NCI-H460 (cell line): ENCODE results near the gene OR11H7. TPM values are rescaled to one million over a fixed set of nuclear protein-coding genes. Genes with fewer than 3 reads are reported as not detected.
"Not testable (repeated sequence)": the region's sequence is repeated elsewhere in the genome, so short reads cannot be mapped to it uniquely, and the experiment has no call there.

Source experiments
- DNase-seq: peaks from one replicate; pipeline ENCODE4 v3.0.0-alpha.2; 2016; ENCODE audit warnings: low read depth; ENCODE audit errors: extremely low read depth
- polyA plus RNA-seq: library from polyadenylated mRNA; depleted of rRNA; stranded (reverse); fragments of >200 nt; gene quantifications from 2 replicates; pipeline ENCODE4 v1.2.3, GENCODE V29; 2014; cell fraction: nucleus; rRNA removed
- total RNA-seq: library from RNA; depleted of rRNA; stranded (reverse); fragments of >200 nt; shearing (Covaris generic); gene quantifications from 2 replicates; pipeline ENCODE4 v1.2.3, GENCODE V29; 2014; rRNA removed

The OR11H7 gene
- not detected in 2 replicates for total RNA-seq
- not detected in 2 replicates for polyA plus RNA-seq

DNA sequence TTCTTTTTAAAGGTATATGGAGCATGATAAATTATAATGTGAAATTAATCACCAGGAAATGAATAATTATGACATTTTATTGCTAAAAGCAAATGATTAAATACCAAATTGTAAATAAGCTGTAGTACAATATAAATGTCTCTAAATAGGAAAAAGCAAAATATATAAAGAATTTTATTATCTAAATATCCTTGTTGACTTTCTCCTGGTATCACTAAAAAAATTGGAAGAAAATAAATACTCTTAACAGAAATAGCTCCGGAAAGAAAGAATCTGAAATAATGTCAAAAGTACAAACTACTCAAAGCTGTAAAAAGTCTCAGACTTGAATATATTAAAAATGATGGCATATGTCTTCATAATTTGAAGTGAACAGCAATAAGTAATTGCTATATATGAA lies at the start of gene OR11H7:
TSS of gene OR11H7 (plus strand) at position 301 of the 400 bp plus-strand sequence.
- no peak for DNase-seq

DNA sequence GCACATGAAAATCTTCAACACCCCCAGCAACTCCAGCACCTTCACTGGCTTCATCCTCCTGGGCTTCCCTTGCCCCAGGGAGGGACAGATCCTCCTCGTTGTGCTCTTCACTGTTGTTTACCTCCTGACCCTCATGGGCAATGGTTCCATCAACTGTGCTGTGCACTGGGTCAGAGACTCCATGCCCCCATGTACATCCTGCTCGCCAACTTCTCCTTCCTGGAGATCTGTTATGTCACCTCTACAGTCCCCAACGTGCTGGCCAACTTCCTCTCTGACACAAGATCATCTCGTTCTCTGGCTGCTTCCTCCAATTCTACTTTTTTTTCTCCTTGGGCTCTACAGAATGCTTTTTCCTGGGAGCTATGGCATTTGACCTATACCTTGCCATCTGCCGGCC lies 49.6 kb upstream of the OR11H7 start:
- no peak for DNase-seq

DNA sequence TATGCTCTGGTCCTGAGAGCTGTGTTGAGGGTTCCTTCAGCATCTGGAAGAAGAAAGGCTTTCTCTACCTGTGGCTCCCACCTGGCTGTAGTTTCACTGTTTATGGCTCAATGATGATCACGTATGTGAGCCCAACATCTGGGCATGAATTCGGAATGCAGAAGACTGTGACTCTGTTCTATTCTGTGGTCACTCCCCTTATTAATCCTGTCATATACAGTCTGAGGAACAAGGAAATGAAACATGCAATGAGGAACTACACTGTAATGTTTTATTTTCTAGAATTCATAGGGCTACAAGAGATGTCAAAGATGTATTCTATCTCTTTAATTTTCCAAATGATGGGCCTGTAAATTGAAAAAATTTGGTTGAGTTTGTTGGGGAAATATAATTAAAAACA lies 48.9 kb upstream of the OR11H7 start:
- DNase-seq, result no peak

DNA sequence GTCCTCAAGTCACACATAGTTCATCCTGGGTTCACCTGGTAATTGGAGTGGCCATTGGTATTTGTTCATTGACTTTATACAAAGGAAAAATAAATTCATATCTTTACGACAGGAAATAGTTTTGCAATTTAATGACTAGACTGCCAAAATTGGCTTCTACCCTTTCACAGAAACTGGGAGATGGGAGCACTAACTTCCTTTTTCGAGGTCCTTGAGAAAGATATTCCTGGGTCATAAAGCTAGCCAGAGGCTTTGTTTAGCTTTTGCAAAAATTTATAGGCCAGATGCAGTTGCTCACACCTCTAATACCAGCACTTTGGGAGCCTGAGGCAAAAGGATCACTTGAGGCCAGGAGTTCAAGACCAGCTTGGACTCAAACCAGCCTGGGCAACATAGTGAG lies 48.3 kb upstream of the OR11H7 start:
- no peak for DNase-seq

DNA sequence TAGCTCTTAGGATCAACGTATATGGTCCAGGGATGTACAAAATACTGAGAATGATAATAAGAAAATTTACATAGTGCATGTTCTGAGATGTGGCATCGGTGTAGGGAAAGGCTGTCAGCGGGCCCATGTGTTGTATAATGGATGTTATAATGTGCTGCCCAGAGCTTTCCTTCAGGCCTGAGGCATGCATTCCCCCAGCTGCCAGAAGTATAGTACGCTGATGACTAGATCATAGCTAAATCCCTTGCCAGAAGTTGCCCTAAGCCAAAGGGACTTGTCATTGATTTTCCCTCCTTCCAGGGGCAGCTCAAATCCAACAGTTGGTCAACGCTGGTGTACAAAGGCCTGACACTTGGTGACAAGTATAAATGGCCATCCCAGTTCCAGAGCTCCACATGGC lies 44.6 kb upstream of the OR11H7 start:
- no peak for DNase-seq

DNA sequence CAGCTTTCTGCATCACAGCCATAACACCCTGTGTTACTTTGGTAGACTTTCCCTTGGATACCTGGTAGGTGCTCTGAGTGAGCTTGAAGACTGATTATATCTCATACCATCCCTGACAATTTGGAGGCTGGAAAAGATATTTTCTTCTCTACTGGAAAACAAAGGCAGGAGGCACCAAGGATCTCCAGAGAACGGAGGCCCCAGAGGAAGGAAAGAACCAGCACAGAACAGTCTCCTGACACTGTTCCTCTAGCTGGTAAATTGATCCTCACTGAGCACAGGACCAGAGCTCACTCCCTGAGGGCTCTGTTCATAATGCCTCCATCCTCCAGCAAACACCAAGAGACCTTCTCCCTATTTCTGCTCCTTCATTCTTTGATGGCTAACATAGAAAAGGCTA lies 38.2 kb upstream of the OR11H7 start, which contains the start of gene OR11G2:
TSS of gene OR11G2 (plus strand) at position 301 of the 400 bp plus-strand sequence. CDS start 6,542 bp downstream, outside the sequence.
- DNase-seq, result no peak

DNA sequence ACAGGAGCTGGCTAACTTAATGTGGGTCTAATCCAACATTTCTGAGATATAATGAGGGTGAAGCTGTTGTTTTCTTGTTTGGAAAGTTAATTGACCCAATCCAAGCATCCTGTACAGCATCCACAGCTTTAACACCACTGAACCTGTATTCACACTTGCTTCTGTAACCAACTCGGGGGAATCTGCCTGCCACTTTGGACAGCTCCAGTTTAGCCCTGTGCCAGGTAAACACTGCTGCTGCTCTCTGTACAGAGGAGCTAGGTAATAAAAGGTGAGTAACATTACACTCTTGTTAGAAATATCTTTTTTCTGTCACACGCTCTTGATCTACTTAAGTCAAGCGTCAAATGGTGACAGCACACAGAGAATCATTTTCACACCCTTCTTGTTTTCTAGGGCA lies 37.4 kb upstream of the OR11H7 start:
- DNase-seq, result no peak

DNA sequence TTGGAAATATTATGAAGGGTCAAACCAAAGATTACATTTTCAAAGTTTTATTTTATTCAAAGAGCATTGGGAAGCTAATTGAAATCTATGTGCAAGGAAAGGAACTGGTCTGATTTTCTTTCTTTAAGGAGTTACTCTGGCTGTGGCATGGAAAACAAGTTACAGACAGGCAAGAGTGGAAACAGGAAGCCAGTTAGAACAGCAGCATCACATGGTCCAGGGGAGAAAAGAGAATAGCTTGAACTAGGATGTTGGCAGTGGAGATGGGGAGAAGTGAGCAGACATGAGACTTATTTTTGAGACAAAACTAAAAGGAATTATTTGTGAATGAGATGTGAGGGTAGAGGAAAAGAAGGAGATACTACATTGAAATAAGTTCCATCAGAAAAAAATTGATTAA lies 34.7 kb upstream of the OR11H7 start:
- DNase-seq, result no peak

DNA sequence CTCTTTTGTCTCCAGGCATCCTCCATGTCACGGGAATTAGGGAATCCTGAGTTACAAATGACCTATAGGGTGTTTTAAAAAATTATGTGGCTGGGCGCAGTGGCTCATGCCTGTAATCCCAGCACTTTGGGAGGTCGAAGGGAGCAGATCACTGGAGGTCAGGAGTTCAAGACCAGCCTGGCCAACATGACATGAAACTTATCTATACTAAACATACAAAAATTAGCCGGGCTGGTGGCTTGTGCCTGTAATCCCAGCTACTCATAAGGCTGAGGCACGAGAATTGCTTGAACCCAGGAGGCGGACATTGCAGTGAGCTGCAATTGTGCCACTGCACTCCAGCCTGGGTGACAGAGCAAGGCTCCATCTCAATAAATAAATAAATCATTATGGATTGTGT lies 33.6 kb upstream of the OR11H7 start:
- DNase-seq, result not testable (repeated sequence)

DNA sequence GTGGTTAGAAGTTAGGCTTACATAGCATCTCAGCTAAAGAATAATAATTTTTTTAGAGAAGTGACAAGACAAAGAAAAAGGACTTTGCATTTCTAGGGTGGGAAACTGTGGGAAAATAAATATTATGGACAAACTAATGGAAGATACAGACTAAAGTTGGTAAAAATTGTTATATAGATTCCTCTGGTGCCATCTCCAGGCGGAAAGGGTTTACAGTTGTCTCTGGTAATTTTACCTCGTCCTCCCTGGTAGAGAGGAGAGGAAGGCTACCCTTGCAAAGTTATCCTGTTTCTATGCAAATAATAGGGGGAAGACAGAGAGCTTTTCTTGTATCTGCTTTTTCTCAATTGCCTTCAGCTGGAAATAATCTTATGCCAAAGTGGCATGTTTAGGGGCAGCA lies 32.9 kb upstream of the OR11H7 start:
- peak; percentile 9 for DNase-seq

DNA sequence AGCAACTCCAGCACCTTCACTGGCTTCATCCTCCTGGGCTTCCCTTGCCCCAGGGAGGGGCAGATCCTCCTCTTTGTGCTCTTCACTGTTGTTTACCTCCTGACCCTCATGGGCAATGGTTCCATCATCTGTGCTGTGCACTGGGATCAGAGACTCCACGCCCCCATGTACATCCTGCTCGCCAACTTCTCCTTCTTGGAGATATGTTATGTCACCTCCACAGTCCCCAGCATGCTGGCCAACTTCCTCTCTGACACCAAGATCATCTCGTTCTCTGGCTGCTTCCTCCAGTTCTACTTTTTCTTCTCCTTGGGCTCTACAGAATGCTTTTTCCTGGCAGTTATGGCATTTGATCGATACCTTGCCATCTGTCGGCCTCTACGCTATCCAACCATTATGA lies 31.3 kb upstream of the OR11H7 start:
- no peak for DNase-seq

DNA sequence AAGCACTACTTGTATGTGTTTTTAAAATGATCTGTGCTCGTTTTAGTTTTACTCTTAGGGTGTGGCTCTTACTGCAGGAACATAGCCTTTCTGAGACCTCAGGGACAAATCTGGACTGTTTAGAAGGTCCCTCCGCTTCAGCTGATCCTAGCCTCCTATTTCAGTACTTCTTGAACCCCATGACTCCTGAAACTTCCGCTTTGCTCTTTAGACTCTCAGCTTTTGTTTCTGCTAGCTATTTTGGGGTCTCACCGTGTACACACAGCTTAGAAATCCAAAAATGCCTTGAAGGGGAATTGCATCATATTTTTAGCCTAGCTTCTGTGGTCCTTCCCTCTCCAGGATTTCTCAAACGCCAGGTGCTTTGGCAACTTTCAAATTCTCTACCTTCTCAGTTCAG lies 29.8 kb upstream of the OR11H7 start:
- no peak for DNase-seq

DNA sequence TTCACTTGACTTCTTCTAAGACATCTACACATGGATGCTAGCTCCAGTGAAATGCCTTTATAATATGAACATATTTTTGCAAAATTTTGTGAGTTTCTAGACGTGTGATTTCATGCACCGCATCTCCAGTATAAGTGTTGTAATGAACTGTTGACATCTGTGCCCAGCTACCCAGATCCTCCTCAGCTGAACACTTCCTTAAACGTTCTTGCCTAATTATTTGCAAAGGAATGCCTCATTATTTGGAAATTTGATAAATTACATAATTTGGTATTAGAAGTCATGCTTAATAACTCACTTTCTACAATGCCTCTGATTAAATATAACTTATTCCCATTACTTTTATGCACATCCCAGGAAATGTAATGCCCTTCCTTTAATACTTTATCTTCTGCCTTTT lies 24.1 kb upstream of the OR11H7 start:
- DNase-seq, result no peak

DNA sequence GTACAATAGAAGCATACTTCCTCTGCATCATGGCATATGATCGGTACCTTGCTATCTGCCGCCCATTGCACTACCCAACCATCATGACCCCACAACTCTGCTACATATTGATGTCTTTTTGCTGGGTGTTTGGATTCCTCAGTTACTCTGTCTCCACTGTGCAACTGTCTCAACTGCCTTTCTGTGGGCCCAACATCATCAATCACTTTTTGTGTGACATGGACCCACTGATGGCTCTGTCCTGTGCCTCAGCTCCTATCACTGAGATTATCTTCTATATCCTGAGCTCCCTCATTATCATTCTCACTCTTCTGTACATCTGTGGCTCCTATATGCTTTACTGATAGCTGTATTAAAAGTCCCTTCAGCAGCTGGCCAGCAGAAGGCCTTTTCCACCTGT lies 19.2 kb upstream of the OR11H7 start:
- DNase-seq, result no peak

DNA sequence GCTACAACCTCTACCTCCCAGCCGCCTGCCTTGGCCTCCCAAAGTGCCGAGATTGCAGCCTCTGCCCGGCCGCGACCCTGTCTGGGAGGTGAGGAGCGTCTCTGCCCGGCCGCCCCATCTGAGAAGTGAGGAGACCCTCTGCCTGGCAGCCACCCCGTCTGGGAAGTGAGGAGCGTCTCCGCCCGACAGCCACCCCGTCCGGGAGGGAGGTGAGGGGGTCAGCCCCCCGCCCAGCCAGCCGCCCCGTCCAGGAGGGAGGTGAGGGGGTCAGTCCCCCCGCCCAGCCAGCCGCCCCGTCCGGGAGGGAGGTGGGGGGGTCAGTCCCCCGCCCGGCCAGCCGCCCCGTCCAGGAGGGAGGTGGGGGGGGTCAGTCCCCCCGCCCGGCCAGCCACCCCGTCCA lies 16.4 kb upstream of the OR11H7 start:
- not testable (repeated sequence) for DNase-seq

DNA sequence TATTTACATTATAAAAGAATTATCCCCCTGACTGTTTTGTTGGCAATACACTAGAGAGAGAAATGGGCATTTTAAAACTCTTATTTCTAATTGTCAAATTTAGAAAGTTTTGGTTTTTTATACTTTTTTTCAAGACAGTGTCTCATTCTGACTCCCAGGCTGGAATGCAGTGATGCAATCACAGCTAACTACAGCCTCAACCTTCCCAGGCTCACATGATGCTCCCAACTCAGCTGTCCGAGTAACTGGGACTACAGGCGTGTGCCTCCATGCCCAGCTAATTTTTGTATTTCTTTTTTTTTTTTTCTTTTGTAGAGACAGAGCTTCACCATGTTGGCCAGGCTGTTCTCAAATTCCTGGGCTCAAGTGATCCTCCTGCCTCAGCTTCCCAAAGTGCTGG lies 13.6 kb upstream of the OR11H7 start:
- DNase-seq, result no peak

DNA sequence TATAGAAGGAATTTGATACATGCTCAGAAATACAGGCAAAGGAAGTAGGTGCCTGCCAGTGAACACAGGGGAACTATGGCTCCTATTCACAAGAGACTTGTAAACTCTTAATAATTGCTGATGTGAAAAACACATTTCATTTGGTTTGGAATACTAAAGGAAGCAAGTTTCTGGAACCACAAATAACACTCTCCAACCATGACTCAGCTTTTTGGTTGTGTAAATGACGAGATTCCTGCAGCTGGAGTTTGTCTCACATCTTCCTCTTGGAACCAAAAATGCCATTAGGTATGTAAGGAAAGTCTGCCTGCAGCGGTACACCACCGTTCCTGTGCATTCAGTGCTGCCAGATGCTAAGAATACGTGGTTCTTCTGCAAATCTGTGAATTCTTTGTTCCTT lies 9.7 kb upstream of the OR11H7 start:
- DNase-seq, result peak; percentile 42

DNA sequence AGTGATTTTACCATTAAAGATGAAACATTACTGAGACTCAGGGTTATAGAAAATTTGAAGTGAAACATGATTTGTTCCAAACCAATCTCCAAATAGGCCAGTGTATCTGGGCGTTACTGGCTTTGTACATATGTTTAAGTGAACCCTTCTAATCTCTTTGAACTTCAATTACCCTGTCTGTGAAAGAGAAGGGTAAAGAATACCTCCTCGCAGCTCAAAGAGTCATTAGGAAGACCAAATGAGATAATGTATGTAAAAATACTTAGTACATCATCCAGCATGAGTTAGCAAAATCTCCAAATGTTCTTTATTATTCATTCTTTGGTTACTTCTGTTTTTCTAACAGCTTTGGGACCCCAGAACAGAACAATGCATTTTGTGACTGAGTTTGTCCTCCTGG lies 5.4 kb upstream of the OR11H7 start, which contains the start of gene OR11H6:
TSS of gene OR11H6 (plus strand) at position 301 of the 400 bp plus-strand sequence. CDS start at position 301, 0 bp downstream.
- DNase-seq, result no peak

DNA sequence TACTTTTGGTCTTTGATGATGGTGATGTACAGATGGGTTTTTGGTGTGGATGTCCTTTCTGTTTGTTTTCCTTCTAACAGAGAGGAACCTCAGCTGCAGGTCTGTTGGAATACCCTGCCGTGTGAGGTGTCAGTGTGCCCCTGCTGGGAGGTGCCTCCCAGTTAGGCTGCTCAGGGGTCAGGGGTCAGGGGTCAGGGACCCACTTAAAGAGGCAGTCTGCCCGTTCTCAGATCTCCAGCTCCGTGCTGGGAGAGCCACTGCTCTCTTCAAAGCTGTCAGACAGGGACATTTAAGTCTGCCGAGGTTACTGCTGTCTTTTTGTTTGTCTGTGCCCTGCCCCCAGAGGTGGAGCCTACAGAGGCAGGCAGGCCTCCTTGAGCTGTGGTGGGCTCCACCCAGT lies 6.6 kb downstream of the OR11H7 start:
- DNase-seq, result not testable (repeated sequence)

DNA sequence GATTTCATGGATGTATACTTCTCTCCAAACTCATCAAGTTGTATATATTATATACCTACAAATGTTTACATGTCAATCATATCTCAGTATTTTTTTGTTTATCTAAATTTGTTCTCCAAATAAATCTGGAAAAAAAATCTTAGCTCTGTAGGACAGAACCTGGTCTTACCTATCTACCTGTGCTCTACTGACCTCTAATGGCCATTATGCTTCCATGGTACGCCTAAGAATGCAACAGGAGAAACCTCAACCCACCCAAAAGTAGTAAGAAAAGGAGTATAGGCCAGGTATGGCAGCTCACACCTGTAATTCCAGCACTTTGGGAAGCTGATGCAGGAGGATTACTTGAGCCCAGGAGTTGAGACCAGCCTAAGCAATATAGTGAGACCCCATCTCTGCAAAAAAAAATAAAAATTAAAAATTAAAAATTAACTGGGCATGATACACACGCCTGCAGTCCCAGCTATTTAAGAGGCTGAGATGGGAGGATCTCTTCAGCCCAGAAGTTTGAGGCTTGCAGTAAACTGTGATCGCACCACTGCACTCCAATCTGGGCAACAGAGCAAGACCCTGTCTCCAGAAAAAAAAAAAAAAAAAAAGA lies 19.0 kb downstream of the OR11H7 start:
- peak; percentile 16 for DNase-seq

DNA sequence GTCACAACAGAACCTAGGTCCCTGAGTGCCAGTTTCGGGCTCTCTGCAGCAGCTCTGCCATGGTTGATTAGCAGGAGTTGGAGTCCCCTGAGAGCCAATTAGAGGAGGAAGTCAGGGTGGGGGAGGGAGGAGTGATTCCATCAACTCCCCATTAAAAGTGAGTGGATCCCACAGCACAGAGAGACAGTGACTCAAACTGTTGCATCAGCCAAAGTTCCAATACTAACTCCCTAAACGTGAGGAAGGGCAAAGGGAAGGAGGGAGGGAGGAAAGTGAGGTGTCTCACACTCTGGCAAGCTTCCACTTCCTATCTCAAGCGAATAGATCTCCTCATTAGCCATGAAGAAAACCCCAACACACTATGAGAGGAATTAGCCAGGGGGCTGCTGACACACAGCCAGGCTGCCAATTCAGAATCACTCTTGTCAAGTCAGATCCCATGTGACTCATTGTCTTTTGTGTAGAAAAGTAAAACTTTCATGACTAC lies 33.9 kb downstream of the OR11H7 start:
- DNase-seq, result peak; percentile 30

DNA sequence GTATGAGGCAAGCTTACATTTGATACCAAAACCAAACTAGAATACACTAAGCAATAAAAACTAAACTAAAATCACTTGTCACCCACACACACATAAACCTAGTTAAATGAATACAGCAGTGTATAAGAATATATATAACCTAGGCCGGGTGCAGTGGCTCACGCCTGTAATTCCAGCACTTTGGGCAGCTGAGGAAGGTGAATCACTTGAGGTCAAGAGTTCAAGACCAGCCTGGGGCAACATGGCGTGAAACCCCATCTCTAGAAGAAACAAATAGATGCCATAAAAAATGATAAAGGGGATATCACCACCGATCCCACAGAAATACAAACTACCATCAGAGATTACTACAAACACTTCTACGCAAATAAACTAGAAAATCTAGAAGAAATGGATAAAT lies 35.6 kb downstream of the OR11H7 start:
- not testable (repeated sequence) for DNase-seq

DNA sequence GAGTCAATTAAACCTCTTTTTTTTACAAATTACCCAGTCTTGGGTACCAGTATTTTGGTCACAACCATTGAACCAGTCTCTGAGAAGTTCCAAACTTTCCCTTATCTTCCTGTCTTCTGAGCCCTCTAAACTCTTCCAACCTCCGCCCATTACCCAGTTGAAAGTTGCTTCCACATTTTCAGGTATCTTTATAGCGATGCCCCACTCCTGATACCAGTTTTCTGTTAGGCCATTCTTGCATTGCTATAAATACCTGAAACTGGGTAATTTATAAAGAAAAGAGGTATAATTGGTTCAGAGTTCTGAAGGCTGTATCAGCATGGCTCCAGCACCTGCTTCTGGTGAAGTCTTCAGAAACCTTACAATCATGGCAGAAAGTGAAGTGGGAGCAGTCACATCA lies 45.3 kb downstream of the OR11H7 start:
- no peak for DNase-seq
